IPS-NIHi7 (cell line): ENCODE data around the gene P4HA2.
"Not testable (repeated sequence)": the region's sequence is repeated elsewhere in the genome, so short reads cannot be mapped to it uniquely, and the experiment has no call there.

ENCODE experiments used
- DNase-seq: peaks from one replicate; pipeline ENCODE4 v3.0.0; 2012; ENCODE audit warnings: mixed read lengths; ENCODE audit errors: extremely low spot score

Gene P4HA2

DNA sequence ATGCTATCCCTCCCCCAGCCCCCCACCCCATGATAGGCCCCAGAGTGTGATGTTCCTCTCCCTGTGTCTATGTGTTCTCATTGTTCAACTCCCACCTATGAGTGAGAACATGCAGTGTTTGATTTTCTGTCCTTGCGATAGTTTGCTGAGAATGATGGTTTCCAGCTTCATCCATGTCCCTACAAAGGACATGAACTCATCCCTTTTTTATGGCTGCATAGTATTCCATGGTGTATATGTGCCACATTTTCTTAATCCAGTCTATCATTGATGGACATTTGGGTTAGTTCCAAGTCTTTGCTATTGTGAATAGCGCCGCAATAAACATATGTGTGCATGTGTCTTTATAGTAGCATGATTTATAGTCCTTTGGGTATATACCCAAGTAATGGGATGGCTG lies 82.3 kb downstream of the P4HA2 start:
- not testable (repeated sequence) for DNase-seq

DNA sequence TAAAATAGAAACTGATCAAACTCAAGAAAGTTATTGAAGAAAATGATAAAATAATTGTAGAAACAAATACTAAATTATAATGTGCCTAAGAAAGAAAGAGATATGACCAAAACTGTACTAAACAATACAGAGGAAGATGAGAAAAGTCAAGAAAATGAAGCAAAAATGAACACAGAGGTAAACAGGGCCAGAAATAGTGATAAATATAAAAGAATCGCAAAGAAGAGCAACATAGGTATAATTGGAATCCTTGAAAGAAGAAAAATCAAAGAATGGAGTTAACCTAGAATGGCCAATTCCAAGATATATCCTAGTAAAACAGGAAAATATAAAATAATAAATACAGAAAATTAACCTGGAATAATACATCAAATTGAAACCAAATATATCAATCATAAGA lies 84.5 kb downstream of the P4HA2 start:
- no peak for DNase-seq

DNA sequence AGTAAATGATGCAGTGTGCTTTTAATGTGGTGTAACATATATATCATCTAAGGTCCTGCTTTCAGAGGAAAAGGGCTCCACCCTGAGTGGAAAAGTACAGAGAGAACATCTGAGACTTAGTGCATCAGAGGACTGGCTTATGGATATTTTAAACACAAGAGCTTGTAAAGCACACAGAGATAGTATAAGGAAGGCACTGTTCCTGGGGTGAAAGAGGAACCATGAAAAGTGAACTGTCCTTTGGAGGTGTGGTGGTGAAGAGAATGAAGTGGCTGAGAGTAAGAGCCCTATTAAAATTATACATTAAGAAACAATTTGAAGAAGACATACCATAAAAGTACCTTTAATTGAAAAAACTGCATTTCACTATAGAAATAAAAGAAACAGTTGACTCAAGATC lies 85.2 kb downstream of the P4HA2 start:
- no peak for DNase-seq
